WTC11 (cell line): Measurements from ENCODE around the gene ZRANB1.

Experiments used
- E2F4 ChIP-seq: sonication (generic); formaldehyde crosslinking; IDR thresholded peaks from 2 replicates; pipeline ENCODE4 v1.8.1; 2022; ENCODE audit warnings: low read depth, mild to moderate bottlenecking, moderate library complexity, missing genetic modification reagents, borderline replicate concordance
- NR3C1 ChIP-seq: sonication (generic); formaldehyde crosslinking; conservative IDR thresholded peaks from 2 replicates; pipeline ENCODE4 v1.8.1; 2023; ENCODE audit warnings: low read depth, mild to moderate bottlenecking, missing genetic modification reagents
- RELA ChIP-seq: sonication (generic); formaldehyde crosslinking; IDR thresholded peaks from 2 replicates; pipeline ENCODE4 v1.8.1; 2022; ENCODE audit warnings: missing genetic modification reagents, mild to moderate bottlenecking, borderline replicate concordance
- SP1 ChIP-seq: sonication (generic); formaldehyde crosslinking; conservative IDR thresholded peaks from 2 replicates; pipeline ENCODE4 v1.8.1; 2022; ENCODE audit warnings: missing genetic modification reagents
- TF ChIP-seq, protein P1 (sequence below): sonication (generic); formaldehyde crosslinking; IDR thresholded peaks from 2 replicates; pipeline ENCODE4 v1.8.0; 2022; ENCODE audit warnings: mild to moderate bottlenecking, missing genetic modification reagents
- TF ChIP-seq, protein P2 (sequence below): fragments of 200-600 bp; IDR thresholded peaks from 2 replicates; pipeline ENCODE4 v1.8.0; 2022; ENCODE audit warnings: antibody characterized with exemption

DNA sequence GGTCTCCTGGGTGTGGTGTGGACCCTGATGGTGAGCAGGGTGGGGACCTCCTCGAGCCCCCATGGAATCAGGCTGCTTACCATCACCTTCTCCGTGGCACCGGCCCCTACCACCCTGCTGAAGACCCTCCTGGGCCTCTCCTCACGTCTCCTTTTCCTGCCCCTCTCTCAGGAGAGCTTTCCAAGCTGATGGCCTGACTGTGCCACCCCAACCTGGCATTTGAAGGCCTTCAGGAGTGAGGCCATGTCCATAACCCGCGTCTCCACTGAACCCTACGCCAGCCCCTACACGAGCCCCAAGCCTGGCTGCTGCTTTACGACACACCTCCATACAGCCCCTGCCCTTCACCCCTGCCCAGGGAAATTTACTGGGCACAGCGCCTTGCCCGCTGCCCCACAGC lies 55.4 kb downstream of the ZRANB1 start:
- TF ChIP-seq, protein P1, sequence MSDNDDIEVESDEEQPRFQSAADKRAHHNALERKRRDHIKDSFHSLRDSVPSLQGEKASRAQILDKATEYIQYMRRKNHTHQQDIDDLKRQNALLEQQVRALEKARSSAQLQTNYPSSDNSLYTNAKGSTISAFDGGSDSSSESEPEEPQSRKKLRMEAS (CRISPR knock-in tag) = no peak
- TF ChIP-seq SP1 (CRISPR knock-in tag) (no peak), NR3C1 (CRISPR knock-in tag) (no peak), RELA (no peak), E2F4 (CRISPR knock-in tag) (no peak)
- TF ChIP-seq, protein P2, sequence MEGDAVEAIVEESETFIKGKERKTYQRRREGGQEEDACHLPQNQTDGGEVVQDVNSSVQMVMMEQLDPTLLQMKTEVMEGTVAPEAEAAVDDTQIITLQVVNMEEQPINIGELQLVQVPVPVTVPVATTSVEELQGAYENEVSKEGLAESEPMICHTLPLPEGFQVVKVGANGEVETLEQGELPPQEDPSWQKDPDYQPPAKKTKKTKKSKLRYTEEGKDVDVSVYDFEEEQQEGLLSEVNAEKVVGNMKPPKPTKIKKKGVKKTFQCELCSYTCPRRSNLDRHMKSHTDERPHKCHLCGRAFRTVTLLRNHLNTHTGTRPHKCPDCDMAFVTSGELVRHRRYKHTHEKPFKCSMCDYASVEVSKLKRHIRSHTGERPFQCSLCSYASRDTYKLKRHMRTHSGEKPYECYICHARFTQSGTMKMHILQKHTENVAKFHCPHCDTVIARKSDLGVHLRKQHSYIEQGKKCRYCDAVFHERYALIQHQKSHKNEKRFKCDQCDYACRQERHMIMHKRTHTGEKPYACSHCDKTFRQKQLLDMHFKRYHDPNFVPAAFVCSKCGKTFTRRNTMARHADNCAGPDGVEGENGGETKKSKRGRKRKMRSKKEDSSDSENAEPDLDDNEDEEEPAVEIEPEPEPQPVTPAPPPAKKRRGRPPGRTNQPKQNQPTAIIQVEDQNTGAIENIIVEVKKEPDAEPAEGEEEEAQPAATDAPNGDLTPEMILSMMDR = no peak
